ENCODE results near the gene MYORG. TPM values are rescaled to one million over a fixed set of nuclear protein-coding genes. Genes with fewer than 3 reads are reported as not detected.
A peak's percentile ranks its signal among the peaks of the same experiment; 100 is the strongest.

Gene MYORG
- 1 to 10 TPM; 2.7 to 2.8 TPM for total RNA-seq

DNA sequence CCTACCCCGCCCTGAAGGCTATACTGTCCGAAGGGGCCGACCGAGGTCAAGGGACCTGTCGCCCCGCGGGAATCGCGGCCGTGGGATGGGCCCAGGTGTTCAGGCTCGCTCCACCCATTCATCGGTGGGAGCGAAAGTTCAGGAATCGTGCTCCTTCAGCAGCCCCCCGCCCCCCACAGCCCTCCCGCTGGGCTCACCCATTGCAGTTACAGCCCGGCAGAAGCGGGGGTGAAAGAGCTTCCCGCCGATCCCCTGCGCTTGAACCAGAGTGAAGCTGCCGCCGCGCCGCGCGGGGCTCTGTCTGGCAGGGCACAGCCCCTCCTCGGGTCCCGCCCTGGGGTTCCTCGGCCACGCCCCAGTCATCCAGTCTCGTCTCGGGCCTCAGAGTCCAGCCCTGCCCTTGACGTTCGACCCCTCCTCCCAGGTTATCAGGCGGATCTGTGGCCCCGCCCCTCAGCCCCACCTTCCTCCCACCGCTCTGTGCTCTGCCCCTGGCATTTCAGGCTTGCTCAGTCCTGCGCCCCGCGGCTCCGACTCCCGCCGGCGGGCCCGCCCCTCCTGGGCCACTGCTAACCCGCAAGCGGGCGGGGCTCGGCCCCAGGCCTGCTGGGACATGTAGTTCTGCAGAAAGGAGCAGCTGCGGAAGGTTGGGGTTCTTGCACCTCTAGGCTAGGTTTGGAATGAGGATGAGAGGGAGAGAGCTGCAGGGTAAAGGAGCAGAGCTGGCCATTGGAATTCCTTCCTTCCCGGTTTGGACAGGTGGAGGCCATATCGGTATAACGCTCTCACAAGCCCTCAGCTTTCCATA lies at the start of gene MYORG:
Gene MYORG (minus strand): TSS at position 303 of the 808 bp plus-strand sequence. CDS start 3,955 bp downstream, outside the sequence.
- peaks cover 46% of the 10 kb centered on the region for H3K4me1 Mint-ChIP-seq
- no peaks in the 10 kb centered on the region for H3K9me3 Mint-ChIP-seq
- ChIA-PET POLR2A (no interaction called here), CTCF (interaction anchor here (0.5 to 2.0 kb wide), 9 partner anchors 9 to 243 kb away, joined by 3 to 5 read pairs (median 3); partner anchors contain the start of gene DCTN3)
- H3K36me3 Mint-ChIP-seq (ENCODE audit: low read depth) = no peaks in the 10 kb centered on the region
- peak; percentile 98 for DNase-seq
- peak within 1 kb of the TSS; percentile 87 for H3K27ac Mint-ChIP-seq
- peaks cover 6% of the 10 kb centered on the region for H3K27me3 Mint-ChIP-seq
- peak within 1 kb of the TSS; percentile 87 for H3K4me3 Mint-ChIP-seq

DNA sequence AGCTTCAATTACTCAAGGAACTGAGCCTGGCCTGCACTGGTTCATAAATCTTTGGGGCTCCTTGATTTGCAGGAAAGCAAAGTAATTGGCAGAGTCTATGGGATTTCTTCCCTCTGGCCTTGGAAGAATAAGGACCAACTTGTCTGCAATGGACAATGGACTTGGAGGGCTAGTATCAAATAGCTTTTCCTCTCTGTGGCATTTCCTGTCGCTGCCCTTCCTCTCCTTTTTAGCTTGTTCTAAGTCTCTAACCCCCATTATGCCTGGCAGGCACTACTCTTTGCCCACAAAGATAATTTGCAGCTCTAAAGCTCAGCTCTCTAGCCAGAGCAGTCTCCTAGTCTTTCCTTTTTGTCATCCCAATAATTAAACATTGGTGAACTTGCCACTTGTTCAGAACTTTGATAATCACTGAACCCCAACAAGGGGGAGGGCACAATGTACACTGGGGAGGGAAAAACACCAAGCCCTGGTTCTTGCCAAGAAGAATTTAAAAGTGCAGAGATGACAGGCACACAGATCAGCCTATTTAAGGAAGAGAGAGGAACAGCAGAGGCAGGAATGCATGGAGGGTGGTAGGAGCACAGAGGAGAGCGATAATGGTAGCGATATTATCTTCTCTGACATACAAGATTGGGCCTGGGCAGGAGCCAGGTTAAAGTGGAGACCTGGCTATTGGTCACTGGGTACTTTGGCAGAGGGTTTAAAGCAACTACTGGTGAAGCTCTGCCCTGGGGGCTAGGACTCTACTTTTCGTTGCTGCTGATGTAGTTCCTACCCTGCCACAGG lies 43.2 kb upstream of the MYORG start:
- Mint-ChIP-seq H3K36me3 (ENCODE audit: low read depth) (no peaks in the 10 kb centered on the region), H3K4me1 (no peaks in the 10 kb centered on the region), H3K27me3 (no peaks in the 10 kb centered on the region), H3K27ac (no peak overlapping the region), H3K9me3 (no peaks in the 10 kb centered on the region), H3K4me3 (no peak overlapping the region)
- CTCF ChIA-PET = interaction anchor here (1.3 kb wide), 1 partner anchor 16 kb away, joined by 3 read pairs; no protein-coding TSS in a partner anchor
- no peak for DNase-seq
- POLR2A ChIA-PET = interaction anchor here (0.5 kb wide), 1 partner anchor 119 kb away, joined by 6 read pairs; no protein-coding TSS in a partner anchor

DNA sequence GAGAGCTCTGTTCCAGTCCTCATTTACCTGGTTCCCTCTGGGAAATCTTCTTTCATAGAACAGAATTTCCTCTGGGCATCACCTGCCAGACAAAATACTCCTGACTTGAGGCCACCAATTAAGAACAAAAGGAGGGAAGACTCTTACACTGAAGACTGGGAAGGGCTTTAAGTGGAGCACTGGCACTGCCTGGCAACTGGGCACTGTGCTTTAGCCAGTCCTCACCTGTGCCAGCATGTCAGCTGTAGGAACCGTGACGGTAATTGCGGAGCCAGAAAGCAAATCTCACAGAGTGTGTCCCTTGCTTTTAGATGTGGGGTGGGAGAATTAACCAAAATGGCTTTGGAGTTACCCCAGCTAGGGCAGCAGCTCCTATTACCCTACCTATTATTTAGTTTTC lies 41.0 kb upstream of the MYORG start:
- H3K36me3 Mint-ChIP-seq (ENCODE audit: low read depth) = no peaks in the 10 kb centered on the region
- CTCF ChIA-PET = no interaction called here
- no peaks in the 10 kb centered on the region for H3K4me1 Mint-ChIP-seq
- no peak for DNase-seq
- POLR2A ChIA-PET = no interaction called here
- H3K9me3 Mint-ChIP-seq = no peaks in the 10 kb centered on the region
- H3K27me3 Mint-ChIP-seq = no peaks in the 10 kb centered on the region
- no peak overlapping the region for H3K4me3 Mint-ChIP-seq
- no peak overlapping the region for H3K27ac Mint-ChIP-seq

DNA sequence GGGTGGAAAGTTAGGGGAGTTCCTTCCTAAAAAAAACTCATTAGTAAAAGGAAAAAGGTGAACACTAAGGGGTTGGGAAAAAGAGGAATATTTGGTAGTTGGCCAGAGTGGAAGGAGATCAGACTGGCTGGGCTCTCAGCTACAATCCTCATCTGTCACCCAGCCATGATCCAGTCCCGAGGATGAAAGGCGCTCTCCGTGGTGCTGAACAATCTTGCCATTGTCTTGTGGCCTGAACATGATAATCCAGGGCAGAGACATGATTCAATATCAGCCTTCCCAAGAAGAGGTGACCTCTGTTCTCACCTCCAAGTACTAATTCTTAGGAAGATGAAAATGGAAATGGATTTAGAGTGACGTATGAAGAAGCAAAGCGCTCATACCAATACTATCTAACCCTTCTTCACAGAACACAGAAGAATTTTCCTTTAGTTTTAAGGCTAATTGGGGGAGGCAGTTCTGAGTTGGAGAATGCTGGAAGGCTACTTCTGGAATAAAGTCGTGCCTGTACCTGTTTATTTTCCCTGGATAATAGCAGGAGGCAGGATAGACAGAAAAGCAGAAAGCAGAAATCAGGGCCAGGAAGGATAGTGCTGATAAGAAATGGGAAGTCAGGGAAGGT lies 36.6 kb upstream of the MYORG start:
- H3K27me3 Mint-ChIP-seq = no peaks in the 10 kb centered on the region
- H3K4me3 Mint-ChIP-seq = no peak overlapping the region
- no peaks in the 10 kb centered on the region for H3K9me3 Mint-ChIP-seq
- no peaks in the 10 kb centered on the region for H3K36me3 Mint-ChIP-seq (ENCODE audit: low read depth)
- no peak overlapping the region for H3K27ac Mint-ChIP-seq
- ChIA-PET CTCF (no interaction called here), POLR2A (no interaction called here)
- H3K4me1 Mint-ChIP-seq = no peaks in the 10 kb centered on the region
- DNase-seq = peak; percentile 67

DNA sequence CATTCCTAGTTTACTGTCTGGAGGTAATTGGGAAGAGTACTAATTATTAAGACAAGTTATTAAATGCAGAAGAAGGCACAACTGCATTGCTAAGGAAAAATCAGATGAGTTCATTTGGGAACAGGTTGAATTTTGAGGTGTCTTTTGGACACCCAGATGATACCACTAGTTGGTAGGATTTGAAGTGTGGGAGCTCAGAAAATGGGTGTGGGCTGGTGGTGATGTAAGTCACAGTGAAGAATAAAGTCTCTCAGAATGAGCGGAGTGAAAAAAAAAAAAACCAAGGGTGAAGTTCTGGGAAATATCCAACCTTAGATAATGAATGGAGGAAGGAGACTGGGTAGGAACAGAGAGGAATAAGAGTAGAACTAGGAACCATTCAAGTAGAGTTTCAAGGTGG lies 35.6 kb upstream of the MYORG start:
- DNase-seq = no peak
- Mint-ChIP-seq H3K36me3 (ENCODE audit: low read depth) (no peaks in the 10 kb centered on the region), H3K27me3 (no peaks in the 10 kb centered on the region), H3K27ac (no peak overlapping the region), H3K4me3 (no peak overlapping the region), H3K9me3 (no peaks in the 10 kb centered on the region), H3K4me1 (no peaks in the 10 kb centered on the region)
- ChIA-PET POLR2A (no interaction called here), CTCF (no interaction called here)

DNA sequence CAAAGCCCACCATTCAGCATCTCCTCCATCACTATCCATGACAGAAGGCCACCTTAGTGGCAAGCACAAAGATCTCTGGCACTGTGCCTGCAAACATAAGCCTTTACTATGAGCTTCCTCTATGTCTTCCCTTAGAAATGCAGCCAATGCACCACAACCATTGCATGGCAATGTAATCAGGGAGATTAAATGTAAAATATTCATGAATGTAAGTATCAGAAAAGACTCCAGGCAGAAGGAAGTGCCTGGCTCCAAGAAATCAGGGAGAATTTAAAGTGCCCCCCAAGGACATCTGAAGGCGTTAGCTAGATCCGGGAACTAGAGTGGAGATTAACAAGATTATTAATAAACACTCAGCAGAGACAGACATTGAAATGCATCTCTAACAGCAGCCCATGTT lies 32.5 kb upstream of the MYORG start:
- CTCF ChIA-PET = interaction anchor here (0.8 to 1.0 kb wide), 3 partner anchors 92 to 346 kb away, joined by 3 to 5 read pairs (median 3); no protein-coding TSS in a partner anchor
- no peaks in the 10 kb centered on the region for H3K36me3 Mint-ChIP-seq (ENCODE audit: low read depth)
- H3K4me1 Mint-ChIP-seq = no peaks in the 10 kb centered on the region
- POLR2A ChIA-PET = no interaction called here
- no peak overlapping the region for H3K27ac Mint-ChIP-seq
- H3K27me3 Mint-ChIP-seq = no peaks in the 10 kb centered on the region
- no peak for DNase-seq
- H3K9me3 Mint-ChIP-seq = no peaks in the 10 kb centered on the region
- H3K4me3 Mint-ChIP-seq = no peak overlapping the region

DNA sequence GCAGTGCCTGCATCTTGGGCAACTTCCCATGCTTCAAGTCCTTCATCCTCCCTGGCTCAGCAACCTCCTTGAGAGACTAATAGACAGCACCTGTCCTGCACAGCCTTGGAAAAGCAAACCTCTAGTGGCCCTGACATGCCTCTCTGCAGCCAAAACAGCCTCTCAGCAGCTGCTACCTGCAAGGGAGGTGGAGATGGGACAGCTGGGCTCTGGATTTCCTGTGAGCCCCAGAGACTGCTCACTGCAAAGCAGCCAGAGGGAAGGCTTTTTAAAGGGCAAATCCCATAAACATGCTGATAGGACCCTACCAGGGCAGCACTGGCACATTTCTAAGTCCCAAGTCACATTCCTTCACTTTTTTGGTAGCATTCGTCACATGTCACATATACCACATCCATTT lies 31.5 kb upstream of the MYORG start:
- CTCF ChIA-PET = no interaction called here
- H3K27me3 Mint-ChIP-seq = no peaks in the 10 kb centered on the region
- POLR2A ChIA-PET = no interaction called here
- no peak overlapping the region for H3K4me3 Mint-ChIP-seq
- H3K27ac Mint-ChIP-seq = no peak overlapping the region
- no peaks in the 10 kb centered on the region for H3K9me3 Mint-ChIP-seq
- H3K4me1 Mint-ChIP-seq = no peaks in the 10 kb centered on the region
- DNase-seq = no peak
- no peaks in the 10 kb centered on the region for H3K36me3 Mint-ChIP-seq (ENCODE audit: low read depth)

DNA sequence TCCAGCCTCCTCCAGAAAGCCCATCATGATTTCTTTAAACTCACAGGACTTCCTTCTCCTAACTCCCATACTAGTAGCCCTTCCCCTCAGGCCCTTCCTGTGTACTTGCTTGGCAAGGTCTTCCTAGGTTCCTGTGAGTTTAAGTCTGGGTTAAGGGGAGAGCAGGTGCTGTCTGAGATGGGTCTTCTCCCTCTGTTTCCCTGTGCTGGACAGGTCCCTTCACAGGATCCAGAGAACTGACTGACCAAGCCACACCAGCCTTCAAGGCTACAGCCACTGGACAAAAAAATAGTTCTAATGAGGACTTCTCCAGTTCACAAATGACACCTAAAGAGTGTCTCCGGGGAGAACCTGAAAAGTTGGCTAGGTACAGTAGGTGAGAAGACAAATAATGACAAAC lies 29.5 kb upstream of the MYORG start:
- Mint-ChIP-seq H3K9me3 (no peaks in the 10 kb centered on the region), H3K4me3 (no peak overlapping the region), H3K4me1 (no peaks in the 10 kb centered on the region), H3K36me3 (ENCODE audit: low read depth) (no peaks in the 10 kb centered on the region), H3K27ac (no peak overlapping the region), H3K27me3 (no peaks in the 10 kb centered on the region)
- CTCF ChIA-PET = no interaction called here
- POLR2A ChIA-PET = no interaction called here
- DNase-seq = no peak

DNA sequence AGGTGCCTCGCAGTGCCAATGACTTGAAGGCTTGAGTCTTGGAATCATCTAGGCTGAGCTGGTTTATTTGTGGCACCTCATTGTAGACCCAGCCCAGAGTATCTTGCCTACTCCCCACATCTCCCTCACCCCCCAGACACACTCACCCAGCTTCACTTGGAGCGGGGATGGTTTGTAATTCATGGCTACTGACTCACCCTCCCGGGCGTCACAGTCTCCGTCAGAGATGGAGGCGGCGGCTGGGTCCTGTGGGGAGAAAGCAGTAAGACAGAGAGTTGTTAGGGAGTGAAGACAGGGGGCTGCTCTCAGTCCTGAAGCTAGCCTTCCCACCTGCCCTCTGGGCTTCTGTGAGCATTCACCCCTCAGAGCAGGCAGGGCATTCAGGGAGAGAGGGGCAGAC lies 29.0 kb upstream of the MYORG start:
- Mint-ChIP-seq H3K9me3 (no peaks in the 10 kb centered on the region), H3K27me3 (no peaks in the 10 kb centered on the region), H3K36me3 (ENCODE audit: low read depth) (no peaks in the 10 kb centered on the region), H3K4me3 (no peak overlapping the region), H3K4me1 (no peaks in the 10 kb centered on the region), H3K27ac (no peak overlapping the region)
- DNase-seq = no peak
- ChIA-PET CTCF (no interaction called here), POLR2A (no interaction called here)

DNA sequence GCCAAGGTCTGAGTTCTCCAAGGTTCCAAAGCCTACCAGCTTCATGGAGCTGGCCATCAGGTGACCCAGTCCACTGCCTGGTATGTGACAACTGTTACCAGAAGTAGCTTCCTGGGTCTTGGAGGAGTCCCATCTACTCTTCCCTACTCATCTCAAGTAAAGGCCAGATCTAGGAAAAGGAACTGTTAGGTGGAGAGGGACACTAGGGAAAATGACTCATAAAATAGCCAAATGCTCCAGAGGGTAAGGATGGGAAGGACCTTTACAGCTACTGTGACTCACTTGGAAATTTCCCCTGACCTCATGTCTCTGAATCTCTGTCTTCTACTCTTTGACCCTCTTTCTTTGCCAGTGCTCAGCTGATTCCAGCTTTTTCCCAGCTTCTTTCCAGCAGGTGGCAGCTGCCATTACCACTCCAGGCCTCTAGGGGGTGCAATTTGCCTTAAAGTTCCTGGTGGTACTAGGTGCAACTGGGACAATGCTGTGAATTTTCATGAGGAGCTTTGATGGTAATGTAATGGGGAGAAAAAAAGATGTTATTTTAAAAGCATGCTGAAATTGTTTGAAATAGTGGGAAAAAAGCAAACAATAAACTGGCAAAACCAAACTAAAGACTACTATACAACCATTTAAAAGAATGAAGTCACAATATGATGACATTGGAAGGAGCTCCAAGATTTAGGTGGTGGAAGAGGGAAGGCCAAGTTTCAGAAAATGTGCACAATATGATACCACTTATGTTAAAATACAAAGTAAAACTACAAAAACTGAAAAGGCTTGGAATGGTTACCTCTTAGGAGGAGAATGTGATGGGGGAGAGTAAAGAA lies 27.1 kb upstream of the MYORG start:
- Mint-ChIP-seq H3K27me3 (no peaks in the 10 kb centered on the region), H3K27ac (no peak overlapping the region), H3K4me1 (no peaks in the 10 kb centered on the region), H3K4me3 (no peak overlapping the region), H3K9me3 (no peaks in the 10 kb centered on the region), H3K36me3 (ENCODE audit: low read depth) (no peaks in the 10 kb centered on the region)
- peak; percentile 63 for DNase-seq
- ChIA-PET POLR2A (interaction anchor here (0.6 kb wide), 1 partner anchor 68 kb away, joined by 3 read pairs; no protein-coding TSS in a partner anchor), CTCF (interaction anchor here (0.6 to 2.0 kb wide), 22 partner anchors 10 to 254 kb away, joined by 3 to 9 read pairs (median 3); no protein-coding TSS in a partner anchor)

DNA sequence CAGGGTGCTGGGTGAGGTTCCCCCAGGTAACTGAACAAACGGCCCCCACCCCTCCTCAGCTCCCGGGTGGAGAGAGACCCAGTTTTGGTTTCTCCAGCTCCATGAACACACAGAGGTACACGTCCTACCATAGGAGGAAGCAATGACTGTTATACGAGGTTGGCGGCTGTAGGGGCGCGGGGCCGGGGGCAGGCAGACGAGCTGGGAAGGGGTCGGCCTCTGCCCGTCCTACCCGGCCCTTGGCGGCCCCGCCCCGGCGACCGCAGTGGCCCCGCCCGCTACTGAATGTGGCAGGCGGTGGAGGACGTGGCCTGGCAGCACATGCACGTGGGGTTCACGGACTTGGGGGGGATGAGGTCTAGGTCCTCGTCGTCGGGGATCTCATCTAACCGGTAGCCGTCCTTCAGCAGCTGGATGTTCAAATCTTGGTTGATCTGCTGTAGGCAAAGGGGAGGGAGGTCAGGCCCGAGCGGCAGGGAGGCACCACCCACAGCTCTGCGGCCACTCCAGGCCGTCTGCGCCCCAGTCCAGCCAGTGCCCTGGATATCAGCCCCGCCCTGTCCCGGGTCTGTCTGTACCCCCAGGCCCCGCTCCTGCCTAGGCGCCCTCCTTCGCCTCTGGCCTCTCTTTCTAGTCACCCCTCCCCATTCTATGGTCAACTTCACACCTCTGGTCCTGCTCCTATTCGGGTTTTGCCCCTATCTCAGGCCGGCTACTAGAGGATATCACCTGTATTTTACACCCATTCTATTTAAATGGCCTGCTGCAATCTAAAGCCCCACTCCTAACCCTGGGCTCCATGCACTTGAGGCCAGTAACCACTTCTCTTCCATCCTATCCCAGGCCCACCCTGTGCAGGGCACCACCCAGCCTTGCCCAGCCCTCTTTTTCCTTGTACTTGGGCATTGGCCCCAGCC lies 24.2 kb upstream of the MYORG start:
- Mint-ChIP-seq H3K9me3 (no peaks in the 10 kb centered on the region), H3K4me3 (no peak overlapping the region), H3K27me3 (no peaks in the 10 kb centered on the region), H3K27ac (no peak overlapping the region), H3K36me3 (ENCODE audit: low read depth) (no peaks in the 10 kb centered on the region), H3K4me1 (no peaks in the 10 kb centered on the region)
- ChIA-PET CTCF (interaction anchor here (1.0 to 1.3 kb wide), 2 partner anchors 22 to 24 kb away, joined by 3 read pairs; partner anchors contain the start of gene MYORG), POLR2A (no interaction called here)
- no peak for DNase-seq
